C1 segment of cervical spinal cord (tissue), 14 donors: ENCODE measurements around the gene SENP1.

Experiments used
- DNase-seq, 14 donors: peaks; one replicate each; lab custom pipeline; 2025; lab: John Stamatoyannopoulos, UW

The SENP1 gene

GRCh38 chr12:48001505-48002413 is 104.1 kb downstream of the SENP1 start:
- DNase-seq: no peak

GRCh38 chr12:48000878-48001504 is 104.9 kb downstream of the SENP1 start:
- DNase-seq: no peak

GRCh38 chr12:47999816-48000215 is 106.1 kb downstream of the SENP1 start:
- no peak for DNase-seq

GRCh38 chr12:47997321-47997720 is 108.6 kb downstream of the SENP1 start:
- DNase-seq: no peak

- peak in 8 of 14 donors; percentile 9 to 62 (median 37) for DNase-seq
These were observed 109.9 kb downstream of the SENP1 start for GRCh38 chr12:47995981-47996401.

GRCh38 chr12:47993491-47993890 is 112.4 kb downstream of the SENP1 start:
- no peak for DNase-seq
